Measurements from ENCODE around the gene CIITA. TPM values are rescaled to one million over a fixed set of nuclear protein-coding genes. Genes with fewer than 3 reads are reported as not detected.
"Not testable (repeated sequence)": the region's sequence is repeated elsewhere in the genome, so short reads cannot be mapped to it uniquely, and the experiment has no call there.

CIITA gene
- total RNA-seq, 2 donors from 2014 or later, result 6.5 to 6.6 TPM

GRCh38 chr16:10923146-10923649 lies 46.2 kb downstream of the CIITA start:
- Histone ChIP-seq H3K27me3 (no peaks in the 10 kb centered on the region), H3K27ac (no peak overlapping the region), H3K4me1 (peaks cover 23% of the 10 kb centered on the region), H3K36me3 (replicated peaks in 1 of 2; ENCODE audit: insufficient read depth in 1 of 2, low read depth in 2 of 2) (peaks cover 0 to 1% of the 10 kb centered on the region in 2 donors), H3K4me3 (no peak overlapping the region), H3K9me3 (no peaks in the 10 kb centered on the region)
- intact Hi-C loops (cut with DNase I), result loop anchor here (10.0 kb wide), 1 partner anchor 408 kb away; no protein-coding TSS in a partner anchor
- WGBS, 2 donors, result 66 to 85% methylated on average over 3 to 10 of the region's 10 CpGs
- DNase-seq (no peak), ATAC-seq (no peak)
- TF ChIP-seq POLR2A (IDR thresholded peaks at IDR 0.05) (no peak), CTCF (IDR thresholded peaks at IDR 0.05) (no peak)

GRCh38 chr16:10923650-10924214 lies 46.7 kb downstream of the CIITA start:
- Histone ChIP-seq H3K27me3 (no peaks in the 10 kb centered on the region), H3K9me3 (no peaks in the 10 kb centered on the region), H3K4me3 (no peak overlapping the region), H3K36me3 (replicated peaks in 1 of 2; ENCODE audit: insufficient read depth in 1 of 2, low read depth in 2 of 2) (peaks cover 0 to 1% of the 10 kb centered on the region in 2 donors), H3K27ac (peak overlapping the region in 1 of 4 donors; percentile 46), H3K4me1 (peaks cover 18% of the 10 kb centered on the region)
- 25 to 66% methylated on average over 14 of the region's 14 CpGs for WGBS, 2 donors
- intact Hi-C loops (cut with DNase I), result loop anchor here (10.0 kb wide), 1 partner anchor 409 kb away; no protein-coding TSS in a partner anchor
- ATAC-seq (peak; percentile 32), DNase-seq (peak; percentile 56 to 87 (median 70))
- no peak for TF ChIP-seq CTCF (IDR thresholded peaks at IDR 0.05)
- no peak for TF ChIP-seq POLR2A (IDR thresholded peaks at IDR 0.05)

- intact Hi-C loops (cut with DNase I), result loop anchor here (10.0 kb wide), 1 partner anchor 410 kb away; no protein-coding TSS in a partner anchor
Measured at GRCh38 chr16:10925285-10925684, 48.3 kb downstream of the CIITA start.

GRCh38 chr16:10926094-10926493 lies 49.1 kb downstream of the CIITA start:
- DNase-seq (no peak), ATAC-seq (no peak)
- intact Hi-C loops (cut with DNase I), result loop anchor here (10.0 kb wide), 1 partner anchor 411 kb away; no protein-coding TSS in a partner anchor
- Histone ChIP-seq H3K36me3 (replicated peaks in 1 of 2; ENCODE audit: insufficient read depth in 1 of 2, low read depth in 2 of 2) (peaks cover 0 to 5% of the 10 kb centered on the region in 2 donors), H3K4me1 (peaks cover 25% of the 10 kb centered on the region), H3K27ac (no peak overlapping the region), H3K9me3 (no peaks in the 10 kb centered on the region), H3K4me3 (no peak overlapping the region), H3K27me3 (no peaks in the 10 kb centered on the region)
- 0 to 75% methylated on average over 1 to 4 of the region's 4 CpGs for WGBS, 2 donors
- no peak for TF ChIP-seq POLR2A (IDR thresholded peaks at IDR 0.05)
- TF ChIP-seq CTCF (IDR thresholded peaks at IDR 0.05), result no peak

More at GRCh38 chr16:10925285-10925684, 48.3 kb downstream of the CIITA start:
- H3K4me1 ChIP-seq, result peaks cover 25% of the 10 kb centered on the region
- not testable (repeated sequence) for H3K27me3 ChIP-seq; DNase-seq; ATAC-seq; H3K36me3 ChIP-seq (replicated peaks in 1 of 2; ENCODE audit: insufficient read depth in 1 of 2, low read depth in 2 of 2); H3K4me3 ChIP-seq; H3K9me3 ChIP-seq; H3K27ac ChIP-seq
- WGBS, 2 donors, result 98 to 100% methylated on average over 3 of the region's 3 CpGs

- Histone ChIP-seq H3K36me3 (replicated peaks in 1 of 2; ENCODE audit: insufficient read depth in 1 of 2, low read depth in 2 of 2) (peaks cover 0 to 5% of the 10 kb centered on the region in 2 donors), H3K9me3 (no peaks in the 10 kb centered on the region), H3K4me1 (peaks cover 21% of the 10 kb centered on the region), H3K27ac (no peak overlapping the region), H3K27me3 (no peaks in the 10 kb centered on the region), H3K4me3 (no peak overlapping the region)
- DNase-seq (no peak), ATAC-seq (no peak)
- intact Hi-C loops (cut with DNase I), result loop anchor here (10.0 kb wide), 1 partner anchor 412 kb away; no protein-coding TSS in a partner anchor
- 89 to 96% methylated on average over 5 of the region's 5 CpGs for WGBS, 2 donors
- TF ChIP-seq POLR2A (IDR thresholded peaks at IDR 0.05) (no peak), CTCF (IDR thresholded peaks at IDR 0.05) (no peak)
Measured at GRCh38 chr16:10926867-10927266, 49.9 kb downstream of the CIITA start.
